ENCODE results near the gene RAB11FIP4. TPM values are rescaled to one million over a fixed set of nuclear protein-coding genes. Genes with fewer than 3 reads are reported as not detected.

Gene RAB11FIP4
- total and polyA plus RNA-seq, 2 of the 8 experiments (the other 6 are each of a cell fraction or from before 2014, with no cell fraction given): 21.7 to 53.2 TPM

DNA sequence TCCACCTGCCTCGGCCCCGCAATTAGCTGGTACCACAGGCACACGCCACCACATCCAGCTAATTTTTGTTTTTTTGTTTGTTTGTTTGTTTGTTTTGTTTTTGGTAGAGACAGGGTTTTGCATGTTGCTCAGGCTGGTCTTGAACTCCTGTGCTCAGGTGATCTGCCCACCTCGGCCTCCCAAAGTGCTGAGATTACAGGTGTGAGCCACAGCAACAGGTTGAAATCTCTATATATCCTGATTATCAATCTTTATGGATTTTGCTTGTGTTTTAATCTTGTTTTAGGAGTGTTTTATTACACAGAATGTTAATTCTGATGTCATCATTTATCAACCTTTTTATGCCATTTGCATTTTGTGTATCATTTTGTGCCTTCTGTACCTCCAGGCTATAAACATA, 48.2 kb downstream of the RAB11FIP4 start:
- Histone ChIP-seq H3K4me1 (replicated peaks in 1 of 4; ENCODE audit: control insufficient read depth in 3 of 4, insufficient read depth in 4 of 4, low read length in 3 of 4) (no peaks in the 10 kb centered on the region), H4K91ac (replicated peaks; ENCODE audit: insufficient read length, low read length) (no peak overlapping the region), H4K5ac (ENCODE audit: insufficient read length, low read depth, low read length) (no peak overlapping the region), H2BK12ac (ENCODE audit: low read depth, low read length) (no peak overlapping the region), H3K4me2 (ENCODE audit: insufficient read depth in 1 of 2, low read depth in 2 of 2, low read length in 2 of 2) (no peak overlapping the region), H3K27me3 (replicated peaks in 1 of 4; ENCODE audit: control insufficient read depth in 3 of 4, extremely low read depth in 1 of 4, insufficient read depth in 3 of 4, low read length in 3 of 4) (no peaks in the 10 kb centered on the region), H3K23ac (ENCODE audit: insufficient read length) (no peak overlapping the region), H2AFZ (ENCODE audit: low read length) (no peak overlapping the region), H3K79me1 (ENCODE audit: low read depth, low read length) (no peaks in the 10 kb centered on the region), H2BK20ac (ENCODE audit: low read length) (no peak overlapping the region), H3K27ac (ENCODE audit: low read depth, low read length) (no peak overlapping the region), H2AK5ac (ENCODE audit: low read depth, low read length) (no peak overlapping the region), H4K20me1 (replicated peaks in 1 of 2; ENCODE audit: control insufficient read depth in 1 of 2, insufficient read depth in 2 of 2, low read length in 2 of 2) (no peaks in the 10 kb centered on the region), H3K79me2 (ENCODE audit: control insufficient read depth in 1 of 2, insufficient read depth in 2 of 2, low read length in 2 of 2) (no peaks in the 10 kb centered on the region), H3K14ac (ENCODE audit: insufficient read length) (no peak overlapping the region), H2BK15ac (ENCODE audit: low read length) (no peak overlapping the region), H3K4me3 (ENCODE audit: extremely low read depth in 1 of 4, insufficient read depth in 2 of 4, low read depth in 3 of 4, low read length in 4 of 4) (no peak overlapping the region), H3K23me2 (ENCODE audit: low read depth, low read length) (no peaks in the 10 kb centered on the region), H3K9ac (replicated peaks in 1 of 4; ENCODE audit: extremely low read depth in 1 of 4, low read depth in 3 of 4, low read length in 3 of 4) (no peak overlapping the region), H2BK5ac (ENCODE audit: low read depth, low read length) (no peak overlapping the region), H3K18ac (ENCODE audit: extremely low read depth, low read length) (no peak overlapping the region), H3K9me3 (ENCODE audit: insufficient read depth in 2 of 2, low read depth in 1 of 2, low read length in 1 of 2) (no peaks in the 10 kb centered on the region), H3K56ac (replicated peaks; ENCODE audit: insufficient read length, low read depth, low read length) (no peak overlapping the region), H3K36me3 (ENCODE audit: control insufficient read depth in 2 of 4, insufficient read depth in 4 of 4, low read length in 3 of 4) (no peaks in the 10 kb centered on the region), H3K4ac (replicated peaks; ENCODE audit: insufficient read length, low read depth, low read length) (no peak overlapping the region), H2BK120ac (replicated peaks; ENCODE audit: low read depth, low read length) (no peak overlapping the region), H4K8ac (ENCODE audit: extremely low read depth, insufficient read depth, low read length) (no peak overlapping the region)
- ChIA-PET CTCF (ENCODE audit: partially characterized antibody) (interaction anchor here (1.0 to 17.3 kb wide), 9 partner anchors 10 to 403 kb away, joined by 3 to 325 read pairs (median 6); no protein-coding TSS in a partner anchor), POLR2A (ENCODE audit: partially characterized antibody) (no interaction called here)
- WGBS, 2 experiments (ENCODE audit: extremely low coverage in 1 of 2, insufficient coverage in 1 of 2, insufficient read length in 1 of 2, insufficient replicate concordance in 2 of 2, low coverage in 1 of 2, low lambda C conversion rate in 2 of 2, missing lambda C conversion rate in 1 of 2): 97% methylated on average over 4 of the region's 4 CpGs; no CpG with 5 or more reads in 1 of the 2 experiments
- FAIRE-seq (no peak), DNase-seq (ENCODE audit: low read depth in 1 of 2, low spot score in 2 of 2) (no peak)
- no peak for TF ChIP-seq SIRT6 (IDR thresholded peaks at IDR 0.05; ENCODE audit: low read length)
- TF ChIP-seq HDAC2 (IDR thresholded peaks at IDR 0.05; ENCODE audit: borderline replicate concordance in 1 of 2, low read depth in 2 of 2, low read length in 2 of 2): no peak
- TF ChIP-seq RNF2 (IDR thresholded peaks at IDR 0.05; ENCODE audit: borderline replicate concordance, low read depth, low read length, missing control alignments, poor library complexity, severe bottlenecking): no peak
- no peak for TF ChIP-seq GTF2F1 (IDR thresholded peaks at IDR 0.05; ENCODE audit: borderline replicate concordance, low read depth, low read length)
- TF ChIP-seq NRF1 (IDR thresholded peaks at IDR 0.05; ENCODE audit: low read depth, low read length): no peak
